ENCODE measurements around the gene ITFG1.
"Not testable (repeated sequence)": the region's sequence is repeated elsewhere in the genome, so short reads cannot be mapped to it uniquely, and the experiment has no call there.

Gene ITFG1

GRCh38 chr16:47416869-47417268, 44.0 kb downstream of the ITFG1 start:
- DNase-seq (ENCODE audit: low read depth, low spot score), result no peak

GRCh38 chr16:47413041-47413440, 47.8 kb downstream of the ITFG1 start:
- no peak for DNase-seq (ENCODE audit: low read depth, low spot score)

GRCh38 chr16:47408491-47408890, 52.4 kb downstream of the ITFG1 start:
- no peak for DNase-seq (ENCODE audit: low read depth, low spot score)

GRCh38 chr16:47395733-47396498, 64.9 kb downstream of the ITFG1 start:
- DNase-seq (ENCODE audit: low read depth, low spot score), result no peak

- no peak for DNase-seq (ENCODE audit: low read depth, low spot score)
Measured at GRCh38 chr16:47392081-47392480, 68.8 kb downstream of the ITFG1 start.

GRCh38 chr16:47388705-47389104, 72.2 kb downstream of the ITFG1 start:
- no peak for DNase-seq (ENCODE audit: low read depth, low spot score)

- no peak for DNase-seq (ENCODE audit: low read depth, low spot score)
Measured at GRCh38 chr16:47387026-47387734, 73.7 kb downstream of the ITFG1 start.

GRCh38 chr16:47386201-47386718, 74.6 kb downstream of the ITFG1 start:
- no peak for DNase-seq (ENCODE audit: low read depth, low spot score)

- DNase-seq (ENCODE audit: low read depth, low spot score), result no peak
Measured at GRCh38 chr16:47382362-47382761, 78.5 kb downstream of the ITFG1 start.

- DNase-seq (ENCODE audit: low read depth, low spot score), result no peak
Measured at GRCh38 chr16:47377154-47377553, 83.7 kb downstream of the ITFG1 start.

- no peak for DNase-seq (ENCODE audit: low read depth, low spot score)
Measured at GRCh38 chr16:47375423-47375822, 85.4 kb downstream of the ITFG1 start.

- DNase-seq (ENCODE audit: low read depth, low spot score), result no peak
Measured at GRCh38 chr16:47374629-47375028, 86.2 kb downstream of the ITFG1 start.

- no peak for DNase-seq (ENCODE audit: low read depth, low spot score)
Measured at GRCh38 chr16:47371271-47372014, 89.4 kb downstream of the ITFG1 start.

GRCh38 chr16:47370536-47370935, 90.3 kb downstream of the ITFG1 start:
- DNase-seq (ENCODE audit: low read depth, low spot score), result no peak

GRCh38 chr16:47366228-47366627, 94.6 kb downstream of the ITFG1 start:
- no peak for DNase-seq (ENCODE audit: low read depth, low spot score)

GRCh38 chr16:47363761-47364160, 97.1 kb downstream of the ITFG1 start:
- DNase-seq (ENCODE audit: low read depth, low spot score), result no peak

- no peak for DNase-seq (ENCODE audit: low read depth, low spot score)
Measured at GRCh38 chr16:47359478-47359877, 101.4 kb downstream of the ITFG1 start.

- DNase-seq (ENCODE audit: low read depth, low spot score), result no peak
Measured at GRCh38 chr16:47358816-47359215, 102.0 kb downstream of the ITFG1 start.

GRCh38 chr16:47349029-47349428, 111.8 kb downstream of the ITFG1 start:
- DNase-seq (ENCODE audit: low read depth, low spot score), result not testable (repeated sequence)

- DNase-seq (ENCODE audit: low read depth, low spot score), result not testable (repeated sequence)
Measured at GRCh38 chr16:47347021-47347696, 113.7 kb downstream of the ITFG1 start.

- DNase-seq (ENCODE audit: low read depth, low spot score), result no peak
Measured at GRCh38 chr16:47342055-47342454, 118.8 kb downstream of the ITFG1 start.

GRCh38 chr16:47330562-47330961, 130.3 kb downstream of the ITFG1 start:
- DNase-seq (ENCODE audit: low read depth, low spot score), result not testable (repeated sequence)
